Measurements from ENCODE around the gene C5orf22. TPM values are rescaled to one million over a fixed set of nuclear protein-coding genes. Genes with fewer than 3 reads are reported as not detected.

C5orf22 gene
- polyA plus RNA-seq, 1 donor from 2014 or later = 20.3 TPM

DNA sequence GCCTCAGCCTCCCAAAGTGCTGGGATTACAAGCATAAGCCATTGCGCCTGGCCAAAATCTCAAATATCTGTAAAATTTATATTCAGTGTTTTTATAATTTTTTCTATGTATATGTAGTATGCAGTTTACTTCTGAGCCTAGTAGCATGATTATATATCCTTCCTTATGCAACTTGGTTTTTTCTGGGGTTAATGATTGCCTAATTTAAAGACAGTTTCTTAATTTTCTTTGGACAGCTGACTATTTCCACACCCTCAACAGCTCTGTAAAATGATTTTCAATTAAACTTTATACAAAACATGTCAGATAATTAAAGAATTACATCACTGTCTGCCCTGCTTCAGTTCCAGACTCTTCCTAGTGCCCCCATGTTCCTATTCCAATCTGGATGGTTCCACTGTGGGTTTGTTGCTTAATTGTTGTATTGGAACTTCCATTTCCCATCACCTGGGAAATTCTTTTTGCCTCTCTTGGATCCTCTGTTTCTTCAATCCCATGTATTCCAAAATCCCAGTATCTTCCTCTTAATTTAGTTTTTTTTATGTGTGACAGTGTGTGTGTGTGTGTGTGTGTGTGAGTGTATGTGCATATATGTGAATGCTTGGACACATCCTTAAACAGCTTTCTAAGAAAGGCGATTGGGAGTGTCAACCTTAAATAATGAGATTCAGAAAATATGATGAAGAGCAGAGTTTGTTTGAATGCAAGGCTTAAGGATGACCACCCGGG, 53.2 kb downstream of the C5orf22 start:
- no peaks in the 10 kb centered on the region for H3K9me3 ChIP-seq (ENCODE audit: low read length)
- H3K79me2 ChIP-seq (replicated peaks; ENCODE audit: insufficient read depth, low read length) = no peaks in the 10 kb centered on the region
- no peak overlapping the region for H2AFZ ChIP-seq (ENCODE audit: low read depth, low read length)
- H3K9ac ChIP-seq (ENCODE audit: low read length) = no peak overlapping the region
- H3K27me3 ChIP-seq (ENCODE audit: insufficient read depth, low read depth, low read length) = no peaks in the 10 kb centered on the region
- no peak for TF ChIP-seq EP300 (conservative IDR thresholded peaks at IDR 0.05; ENCODE audit: poor library complexity, severe bottlenecking)
- no peak for TF ChIP-seq POLR2AphosphoS5 (IDR thresholded peaks at IDR 0.05)
- TF ChIP-seq RAD21 (conservative IDR thresholded peaks at IDR 0.05) = no peak
- no peak for TF ChIP-seq EZH2 (IDR thresholded peaks at IDR 0.05; ENCODE audit: borderline replicate concordance, insufficient read depth, low read length, poor library complexity, severe bottlenecking)
- TF ChIP-seq, protein P1, sequence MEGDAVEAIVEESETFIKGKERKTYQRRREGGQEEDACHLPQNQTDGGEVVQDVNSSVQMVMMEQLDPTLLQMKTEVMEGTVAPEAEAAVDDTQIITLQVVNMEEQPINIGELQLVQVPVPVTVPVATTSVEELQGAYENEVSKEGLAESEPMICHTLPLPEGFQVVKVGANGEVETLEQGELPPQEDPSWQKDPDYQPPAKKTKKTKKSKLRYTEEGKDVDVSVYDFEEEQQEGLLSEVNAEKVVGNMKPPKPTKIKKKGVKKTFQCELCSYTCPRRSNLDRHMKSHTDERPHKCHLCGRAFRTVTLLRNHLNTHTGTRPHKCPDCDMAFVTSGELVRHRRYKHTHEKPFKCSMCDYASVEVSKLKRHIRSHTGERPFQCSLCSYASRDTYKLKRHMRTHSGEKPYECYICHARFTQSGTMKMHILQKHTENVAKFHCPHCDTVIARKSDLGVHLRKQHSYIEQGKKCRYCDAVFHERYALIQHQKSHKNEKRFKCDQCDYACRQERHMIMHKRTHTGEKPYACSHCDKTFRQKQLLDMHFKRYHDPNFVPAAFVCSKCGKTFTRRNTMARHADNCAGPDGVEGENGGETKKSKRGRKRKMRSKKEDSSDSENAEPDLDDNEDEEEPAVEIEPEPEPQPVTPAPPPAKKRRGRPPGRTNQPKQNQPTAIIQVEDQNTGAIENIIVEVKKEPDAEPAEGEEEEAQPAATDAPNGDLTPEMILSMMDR (IDR thresholded peaks at IDR 0.05; ENCODE audit: poor library complexity, severe bottlenecking) = no peak
- TF ChIP-seq, protein P2, sequence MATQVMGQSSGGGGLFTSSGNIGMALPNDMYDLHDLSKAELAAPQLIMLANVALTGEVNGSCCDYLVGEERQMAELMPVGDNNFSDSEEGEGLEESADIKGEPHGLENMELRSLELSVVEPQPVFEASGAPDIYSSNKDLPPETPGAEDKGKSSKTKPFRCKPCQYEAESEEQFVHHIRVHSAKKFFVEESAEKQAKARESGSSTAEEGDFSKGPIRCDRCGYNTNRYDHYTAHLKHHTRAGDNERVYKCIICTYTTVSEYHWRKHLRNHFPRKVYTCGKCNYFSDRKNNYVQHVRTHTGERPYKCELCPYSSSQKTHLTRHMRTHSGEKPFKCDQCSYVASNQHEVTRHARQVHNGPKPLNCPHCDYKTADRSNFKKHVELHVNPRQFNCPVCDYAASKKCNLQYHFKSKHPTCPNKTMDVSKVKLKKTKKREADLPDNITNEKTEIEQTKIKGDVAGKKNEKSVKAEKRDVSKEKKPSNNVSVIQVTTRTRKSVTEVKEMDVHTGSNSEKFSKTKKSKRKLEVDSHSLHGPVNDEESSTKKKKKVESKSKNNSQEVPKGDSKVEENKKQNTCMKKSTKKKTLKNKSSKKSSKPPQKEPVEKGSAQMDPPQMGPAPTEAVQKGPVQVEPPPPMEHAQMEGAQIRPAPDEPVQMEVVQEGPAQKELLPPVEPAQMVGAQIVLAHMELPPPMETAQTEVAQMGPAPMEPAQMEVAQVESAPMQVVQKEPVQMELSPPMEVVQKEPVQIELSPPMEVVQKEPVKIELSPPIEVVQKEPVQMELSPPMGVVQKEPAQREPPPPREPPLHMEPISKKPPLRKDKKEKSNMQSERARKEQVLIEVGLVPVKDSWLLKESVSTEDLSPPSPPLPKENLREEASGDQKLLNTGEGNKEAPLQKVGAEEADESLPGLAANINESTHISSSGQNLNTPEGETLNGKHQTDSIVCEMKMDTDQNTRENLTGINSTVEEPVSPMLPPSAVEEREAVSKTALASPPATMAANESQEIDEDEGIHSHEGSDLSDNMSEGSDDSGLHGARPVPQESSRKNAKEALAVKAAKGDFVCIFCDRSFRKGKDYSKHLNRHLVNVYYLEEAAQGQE (IDR thresholded peaks at IDR 0.05; ENCODE audit: borderline replicate concordance) = no peak
- TF ChIP-seq MXI1 (conservative IDR thresholded peaks at IDR 0.05; ENCODE audit: poor library complexity, severe bottlenecking) = no peak
- no peak for TF ChIP-seq TAF1 (IDR thresholded peaks at IDR 0.05; ENCODE audit: low read depth)
- TF ChIP-seq SMC3 (conservative IDR thresholded peaks at IDR 0.05; ENCODE audit: poor library complexity) = no peak
- no peak overlapping the region for H3K27ac ChIP-seq (ENCODE audit: low read length)
- no peak overlapping the region for H3K4me2 ChIP-seq (ENCODE audit: low read length)
- H4K20me1 ChIP-seq (ENCODE audit: insufficient read depth) = no peaks in the 10 kb centered on the region
- no peaks in the 10 kb centered on the region for H3K36me3 ChIP-seq (ENCODE audit: insufficient read depth, low read length)
- no peaks in the 10 kb centered on the region for H3F3A ChIP-seq (ENCODE audit: insufficient read depth, low read length, poor library complexity, severe bottlenecking)
- no peaks in the 10 kb centered on the region for H3K9me2 ChIP-seq (ENCODE audit: insufficient read depth, low read length)
- no peak overlapping the region for H3K4me3 ChIP-seq (ENCODE audit: low read length)

DNA sequence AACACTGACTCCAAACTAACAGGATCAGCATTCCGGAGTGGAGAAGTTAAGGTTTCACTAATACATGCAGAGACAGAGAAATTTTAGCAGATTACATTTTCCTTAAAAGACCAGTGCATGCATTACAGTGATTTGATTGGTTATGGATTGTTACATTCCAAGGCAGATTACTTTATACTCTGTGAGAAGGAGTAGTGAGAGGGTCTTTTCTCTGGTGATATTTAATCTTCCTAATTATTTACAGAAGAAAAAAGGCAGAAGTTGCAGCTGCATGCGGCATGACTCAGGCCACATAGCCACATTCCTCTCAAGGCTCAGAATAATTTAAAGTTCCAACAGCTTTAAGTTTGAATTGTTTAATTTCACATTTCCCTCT, 53.8 kb downstream of the C5orf22 start:
- Histone ChIP-seq H3K9me2 (ENCODE audit: insufficient read depth, low read length) (no peaks in the 10 kb centered on the region), H4K20me1 (ENCODE audit: insufficient read depth) (no peaks in the 10 kb centered on the region), H3K4me3 (ENCODE audit: low read length) (no peak overlapping the region), H3K79me2 (replicated peaks; ENCODE audit: insufficient read depth, low read length) (no peaks in the 10 kb centered on the region), H3K9ac (ENCODE audit: low read length) (no peak overlapping the region), H3K36me3 (ENCODE audit: insufficient read depth, low read length) (no peaks in the 10 kb centered on the region), H2AFZ (ENCODE audit: low read depth, low read length) (no peak overlapping the region), H3K9me3 (ENCODE audit: low read length) (no peaks in the 10 kb centered on the region), H3K27me3 (ENCODE audit: insufficient read depth, low read depth, low read length) (no peaks in the 10 kb centered on the region), H3F3A (ENCODE audit: insufficient read depth, low read length, poor library complexity, severe bottlenecking) (no peaks in the 10 kb centered on the region), H3K4me2 (ENCODE audit: low read length) (no peak overlapping the region), H3K27ac (ENCODE audit: low read length) (no peak overlapping the region)
- TF ChIP-seq, protein P1 (IDR thresholded peaks at IDR 0.05; ENCODE audit: poor library complexity, severe bottlenecking) = no peak
- no peak for TF ChIP-seq TAF1 (IDR thresholded peaks at IDR 0.05; ENCODE audit: low read depth)
- no peak for TF ChIP-seq POLR2AphosphoS5 (IDR thresholded peaks at IDR 0.05)
- TF ChIP-seq MXI1 (conservative IDR thresholded peaks at IDR 0.05; ENCODE audit: poor library complexity, severe bottlenecking) = no peak
- TF ChIP-seq EZH2 (IDR thresholded peaks at IDR 0.05; ENCODE audit: borderline replicate concordance, insufficient read depth, low read length, poor library complexity, severe bottlenecking) = no peak
- TF ChIP-seq SMC3 (conservative IDR thresholded peaks at IDR 0.05; ENCODE audit: poor library complexity) = no peak
- TF ChIP-seq RAD21 (conservative IDR thresholded peaks at IDR 0.05) = no peak
- no peak for TF ChIP-seq EP300 (conservative IDR thresholded peaks at IDR 0.05; ENCODE audit: poor library complexity, severe bottlenecking)
- TF ChIP-seq, protein P2 (IDR thresholded peaks at IDR 0.05; ENCODE audit: borderline replicate concordance) = no peak

All from neural cell (in vitro differentiated cells).